Thoracic aorta (tissue), 2 donors: ENCODE measurements around the gene CHRND. TPM values are rescaled to one million over a fixed set of nuclear protein-coding genes. Genes with fewer than 3 reads are reported as not detected.

Experiments
- ATAC-seq: fragments of 150-250 bp; one replicate; pipeline ENCODE4 v1.8.0; 2017; ENCODE audit warnings: low read depth; ENCODE audit not compliant: insufficient number of reproducible peaks, low FRiP score
- DNase-seq: peaks from one replicate; pipeline ENCODE4 v3.0.0-alpha.2; 2020; ENCODE audit warnings: low spot score
- H3K27ac ChIP-seq, 2 donors: fragments of 200-600 bp; sonication (generic); 1 replicate in 1 of 2; 2 replicates in 1 of 2; pipeline ENCODE4 v1.5.1; 2016; ENCODE audit warnings: mild to moderate bottlenecking in 2 of 2, moderate library complexity in 2 of 2
- H3K27me3 ChIP-seq: fragments of 200-600 bp; sonication (generic); replicated peaks from 2 replicates; pipeline ENCODE4 v1.6.0; 2016; ENCODE audit warnings: mild to moderate bottlenecking; ENCODE audit not compliant: insufficient read depth
- H3K36me3 ChIP-seq: fragments of 200-600 bp; sonication (generic); one replicate; pipeline ENCODE4 v1.5.1; 2016
- H3K4me1 ChIP-seq, 2 donors: fragments of 200-600 bp; sonication (generic); 1 replicate in 1 of 2; 2 replicates in 1 of 2; pipeline versions ENCODE4 v1.5.1 to v1.6.0; 2016; ENCODE audit warnings: low read depth in 2 of 2, mild to moderate bottlenecking in 1 of 2; ENCODE audit not compliant: control insufficient read depth in 1 of 2
- H3K4me3 ChIP-seq: fragments of 200-600 bp; sonication (generic); 2 replicates; pipeline ENCODE4 v1.5.1; 2016; ENCODE audit warnings: mild to moderate bottlenecking
- H3K9me3 ChIP-seq: fragments of 200-600 bp; sonication (generic); 2 replicates; pipeline ENCODE4 v1.5.1; 2016
- CTCF ChIP-seq: fragments of 200-600 bp; sonication (generic); IDR thresholded peaks from one replicate; pipeline ENCODE4 v1.5.1; 2019; ENCODE audit warnings: antibody characterized with exemption
- total RNA-seq, 2 donors: library from RNA; depleted of rRNA; stranded (reverse); fragments of >200 nt; gene quantifications; one replicate each; pipeline versions ENCODE4 v1.1.0 to v1.2.3, GENCODE V29; 2016

CHRND gene
- total RNA-seq, 2 donors from 2014 or later, result not detected

- no peak for ATAC-seq
- no peak for TF ChIP-seq CTCF
- Histone ChIP-seq H3K36me3 (no peaks in the 10 kb centered on the region), H3K27me3 (no peaks in the 10 kb centered on the region), H3K4me1 (no peaks in the 10 kb centered on the region), H3K27ac (no peak overlapping the region), H3K9me3 (no peaks in the 10 kb centered on the region), H3K4me3 (no peak overlapping the region)
- no peak for DNase-seq
Observed at GRCh38 chr2:232515639-232516038, 10.3 kb upstream of the CHRND start.

- H3K4me3 ChIP-seq, result no peak overlapping the region
- peaks cover 0 to 1% of the 10 kb centered on the region in 2 donors for H3K4me1 ChIP-seq
- TF ChIP-seq CTCF, result no peak
- DNase-seq (no peak), ATAC-seq (no peak)
- no peaks in the 10 kb centered on the region for H3K36me3 ChIP-seq
- H3K27me3 ChIP-seq, result no peaks in the 10 kb centered on the region
- H3K9me3 ChIP-seq, result no peaks in the 10 kb centered on the region
- H3K27ac ChIP-seq, result no peak overlapping the region
Observed at GRCh38 chr2:232516551-232516950, 9.4 kb upstream of the CHRND start.

- Histone ChIP-seq H3K4me1 (peaks cover 7 to 22% of the 10 kb centered on the region in 2 donors), H3K9me3 (no peaks in the 10 kb centered on the region), H3K27me3 (peaks cover 14% of the 10 kb centered on the region), H3K36me3 (no peaks in the 10 kb centered on the region), H3K27ac (no peak overlapping the region), H3K4me3 (no peak overlapping the region)
- DNase-seq (no peak), ATAC-seq (no peak)
- no peak for TF ChIP-seq CTCF
Observed at GRCh38 chr2:232518844-232519243, 7.1 kb upstream of the CHRND start.

GRCh38 chr2:232519581-232520438 is 6.2 kb upstream of the CHRND start, which contains the start of gene PRSS56:
PRSS56 (plus strand) TSS chr2:232520388; CDS start chr2:232520599, 211 bp downstream.
- TF ChIP-seq CTCF, result no peak
- Histone ChIP-seq H3K27me3 (peaks cover 17% of the 10 kb centered on the region), H3K36me3 (no peaks in the 10 kb centered on the region), H3K4me1 (peaks cover 7 to 27% of the 10 kb centered on the region in 2 donors), H3K9me3 (no peaks in the 10 kb centered on the region), H3K27ac (no peak within 1 kb of the TSS), H3K4me3 (no peak within 1 kb of the TSS)
- ATAC-seq (no peak), DNase-seq (no peak)

- peaks cover 17% of the 10 kb centered on the region for H3K27me3 ChIP-seq
Observed at GRCh38 chr2:232520489-232520888, 5.5 kb upstream of the CHRND start.

More at GRCh38 chr2:232520489-232520888, 5.5 kb upstream of the CHRND start:
- ATAC-seq, result no peak
- no peak overlapping the region for H3K27ac ChIP-seq
- no peak for TF ChIP-seq CTCF
- no peaks in the 10 kb centered on the region for H3K9me3 ChIP-seq
- peaks cover 7 to 31% of the 10 kb centered on the region in 2 donors for H3K4me1 ChIP-seq
- H3K4me3 ChIP-seq, result no peak overlapping the region
- DNase-seq, result no peak
- H3K36me3 ChIP-seq, result no peaks in the 10 kb centered on the region
